Gastroesophageal sphincter (tissue), 3 donors: Measurements from ENCODE around the gene AHNAK2.

ENCODE experiments used
- POLR2A ChIP-seq, 2 donors: fragments of 450-650 bp; IDR thresholded peaks; one replicate each; pipeline ENCODE4 v1.6.1; 2017; ENCODE audit warnings: antibody characterized with exemption in 2 of 2, mild to moderate bottlenecking in 2 of 2, moderate library complexity in 1 of 2
- TF ChIP-seq, protein P1 (sequence below), 4 experiments: fragments of 200-600 bp in 2 of 4; fragments of 450-650 bp in 2 of 4; sonication (generic) in 1 of 4; IDR thresholded peaks; one replicate each; pipeline ENCODE4 v1.5.1; 2017 to 2019; ENCODE audit warnings: antibody characterized with exemption in 4 of 4, mild to moderate bottlenecking in 2 of 4, moderate library complexity in 2 of 4

DNA sequence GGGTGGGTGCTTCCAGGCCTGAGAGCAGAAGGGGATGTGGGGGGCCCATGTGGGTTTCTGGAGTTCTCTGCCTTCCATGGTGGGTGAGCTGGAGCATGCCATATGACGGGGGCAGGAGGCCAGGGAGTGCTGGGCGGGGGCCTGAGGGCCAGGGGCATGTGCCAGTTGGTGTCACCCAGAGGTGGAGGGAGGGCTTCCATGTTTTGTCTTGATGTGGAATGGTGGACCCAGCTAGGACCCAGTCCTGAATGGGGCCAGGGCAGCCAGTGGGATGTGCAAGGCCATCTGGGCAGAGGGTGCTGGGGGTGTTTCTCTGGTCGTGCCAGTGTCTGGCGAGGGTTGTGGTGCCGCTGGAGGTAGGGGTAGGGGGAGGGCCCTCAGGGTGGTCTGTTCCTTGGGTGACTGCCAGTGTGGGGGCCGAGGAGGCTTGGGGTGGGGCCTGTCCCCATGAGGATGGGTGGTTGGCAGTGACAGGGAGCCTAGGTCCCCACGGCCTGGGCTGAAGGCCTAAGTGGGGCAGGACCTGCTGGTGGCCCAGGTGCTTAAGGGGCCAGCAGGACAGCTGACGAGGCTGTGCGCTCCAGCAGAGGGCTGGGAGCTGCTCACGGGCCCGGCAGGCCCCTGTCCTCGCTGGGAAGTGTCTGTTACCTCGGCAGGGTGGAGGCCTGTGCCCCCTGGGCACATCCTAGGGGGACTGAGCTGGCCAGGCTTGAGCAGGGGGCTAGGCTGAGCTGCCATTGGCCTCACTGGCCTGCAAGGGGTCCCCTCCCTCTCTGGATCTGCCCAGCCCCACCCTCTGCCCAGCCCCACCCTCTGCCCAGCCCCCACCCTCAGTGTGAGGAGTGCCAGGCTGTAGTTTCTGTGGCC, 86.3 kb downstream of the AHNAK2 start:
- TF ChIP-seq, protein P1, sequence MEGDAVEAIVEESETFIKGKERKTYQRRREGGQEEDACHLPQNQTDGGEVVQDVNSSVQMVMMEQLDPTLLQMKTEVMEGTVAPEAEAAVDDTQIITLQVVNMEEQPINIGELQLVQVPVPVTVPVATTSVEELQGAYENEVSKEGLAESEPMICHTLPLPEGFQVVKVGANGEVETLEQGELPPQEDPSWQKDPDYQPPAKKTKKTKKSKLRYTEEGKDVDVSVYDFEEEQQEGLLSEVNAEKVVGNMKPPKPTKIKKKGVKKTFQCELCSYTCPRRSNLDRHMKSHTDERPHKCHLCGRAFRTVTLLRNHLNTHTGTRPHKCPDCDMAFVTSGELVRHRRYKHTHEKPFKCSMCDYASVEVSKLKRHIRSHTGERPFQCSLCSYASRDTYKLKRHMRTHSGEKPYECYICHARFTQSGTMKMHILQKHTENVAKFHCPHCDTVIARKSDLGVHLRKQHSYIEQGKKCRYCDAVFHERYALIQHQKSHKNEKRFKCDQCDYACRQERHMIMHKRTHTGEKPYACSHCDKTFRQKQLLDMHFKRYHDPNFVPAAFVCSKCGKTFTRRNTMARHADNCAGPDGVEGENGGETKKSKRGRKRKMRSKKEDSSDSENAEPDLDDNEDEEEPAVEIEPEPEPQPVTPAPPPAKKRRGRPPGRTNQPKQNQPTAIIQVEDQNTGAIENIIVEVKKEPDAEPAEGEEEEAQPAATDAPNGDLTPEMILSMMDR (IDR thresholded peaks at IDR 0.05) = no peak
- TF ChIP-seq POLR2A (IDR thresholded peaks at IDR 0.05) = no peak
